Activated T-helper 9 cell treated with anti-CD3 and anti-CD28 coated beads, Interleukin-2, amount 50 U/mL, for 16 hours (primary cell): ENCODE data around the gene RNF180.
"Not testable (repeated sequence)": the region's sequence is repeated elsewhere in the genome, so short reads cannot be mapped to it uniquely, and the experiment has no call there.

Experiments used
- DNase-seq: peaks from one replicate; pipeline ENCODE4 v3.0.0-alpha.2; 2020; ENCODE audit warnings: low read depth

RNF180 gene

GRCh38 chr5:64285188-64286130 lies 119.8 kb downstream of the RNF180 start:
- no peak for DNase-seq

GRCh38 chr5:64286381-64286780 lies 120.7 kb downstream of the RNF180 start:
- DNase-seq = no peak

- not testable (repeated sequence) for DNase-seq
Observed at GRCh38 chr5:64288496-64288895, 122.9 kb downstream of the RNF180 start.

- no peak for DNase-seq
Observed at GRCh38 chr5:64292611-64293215, 127.1 kb downstream of the RNF180 start.

- DNase-seq = no peak
Observed at GRCh38 chr5:64295101-64295500, 129.5 kb downstream of the RNF180 start.

- DNase-seq = no peak
Observed at GRCh38 chr5:64298586-64298985, 132.9 kb downstream of the RNF180 start.

- DNase-seq = no peak
Observed at GRCh38 chr5:64299805-64300204, 134.2 kb downstream of the RNF180 start.

- DNase-seq = no peak
Observed at GRCh38 chr5:64301566-64301965, 135.9 kb downstream of the RNF180 start.

- DNase-seq = no peak
Observed at GRCh38 chr5:64308135-64308534, 142.5 kb downstream of the RNF180 start.

- no peak for DNase-seq
Observed at GRCh38 chr5:64312491-64312890, 146.8 kb downstream of the RNF180 start.

- no peak for DNase-seq
Observed at GRCh38 chr5:64315778-64316177, 150.1 kb downstream of the RNF180 start.

- no peak for DNase-seq
Observed at GRCh38 chr5:64318175-64318574, 152.5 kb downstream of the RNF180 start.

- DNase-seq = no peak
Observed at GRCh38 chr5:64323591-64323990, 157.9 kb downstream of the RNF180 start.

- no peak for DNase-seq
Observed at GRCh38 chr5:64330728-64331231, 165.1 kb downstream of the RNF180 start.

GRCh38 chr5:64331597-64332277 lies 166.1 kb downstream of the RNF180 start:
- no peak for DNase-seq

- DNase-seq = no peak
Observed at GRCh38 chr5:64333886-64334285, 168.2 kb downstream of the RNF180 start.

GRCh38 chr5:64339769-64340168 lies 174.1 kb downstream of the RNF180 start:
- no peak for DNase-seq

GRCh38 chr5:64340293-64340692 lies 174.7 kb downstream of the RNF180 start:
- DNase-seq = no peak

GRCh38 chr5:64341340-64341739 lies 175.7 kb downstream of the RNF180 start:
- DNase-seq = no peak

- DNase-seq = no peak
Observed at GRCh38 chr5:64344501-64344900, 178.9 kb downstream of the RNF180 start.

GRCh38 chr5:64347309-64347708 lies 181.7 kb downstream of the RNF180 start:
- DNase-seq = no peak

- no peak for DNase-seq
Observed at GRCh38 chr5:64364426-64364825, 198.8 kb downstream of the RNF180 start.

- no peak for DNase-seq
Observed at GRCh38 chr5:64384765-64385164, 219.1 kb downstream of the RNF180 start.
